ENCODE results near the gene STOML1. TPM values are rescaled to one million over a fixed set of nuclear protein-coding genes. Genes with fewer than 3 reads are reported as not detected.

STOML1 gene
- polyA plus RNA-seq, 3 donors = 3.8 to 5.1 (median 4.7) TPM

- no peaks in the 10 kb centered on the region for H3K9me3 ChIP-seq (replicated peaks in 1 of 2; ENCODE audit: control insufficient read depth in 1 of 2, insufficient read depth in 1 of 2, low read length in 2 of 2)
- H3K79me2 ChIP-seq (ENCODE audit: insufficient read depth, low read length) = no peaks in the 10 kb centered on the region
- no peak overlapping the region for H3K4me3 ChIP-seq (replicated peaks in 1 of 3; ENCODE audit: low read depth in 2 of 3, low read length in 3 of 3)
- peaks cover 18 to 29% (median 19%) of the 10 kb centered on the region in 3 donors for H3K27me3 Mint-ChIP-seq (ENCODE audit: low read depth in 3 of 3)
- no peak overlapping the region for H3K9ac ChIP-seq (ENCODE audit: insufficient read depth, low read length, poor library complexity, severe bottlenecking)
- no peak overlapping the region for H3K4me3 Mint-ChIP-seq
- DNase-seq = no peak
- TF ChIP-seq CTCF (IDR thresholded peaks at IDR 0.05) = no peak
- H3K36me3 ChIP-seq (replicated peaks in 1 of 2; ENCODE audit: control insufficient read depth in 1 of 2, insufficient read depth in 2 of 2, low read length in 2 of 2) = no peaks in the 10 kb centered on the region
- peaks cover 28% of the 10 kb centered on the region for H3K4me1 Mint-ChIP-seq
- H3K27ac ChIP-seq (ENCODE audit: low read depth in 1 of 2, low read length in 2 of 2) = no peak overlapping the region
- H3K4me2 ChIP-seq (replicated peaks; ENCODE audit: extremely low read depth, low read length, poor library complexity, severe bottlenecking) = no peak overlapping the region
- H3K36me3 Mint-ChIP-seq = no peaks in the 10 kb centered on the region
- H3K27ac Mint-ChIP-seq = no peak overlapping the region
- intact Hi-C loops (cut with micrococcal nuclease) = no loop called here
- no peaks in the 10 kb centered on the region for H4K20me1 ChIP-seq (ENCODE audit: insufficient read depth, low read length)
- 82% methylated on average over 3 of the region's 6 CpGs for WGBS (ENCODE audit: insufficient coverage)
- no peak overlapping the region for H2AFZ ChIP-seq (ENCODE audit: insufficient read depth, low read depth, low read length, poor library complexity, severe bottlenecking)
- H3K9me3 Mint-ChIP-seq = no peaks in the 10 kb centered on the region
- H3K27me3 ChIP-seq (ENCODE audit: control insufficient read depth in 2 of 2, insufficient read depth in 2 of 2, low read length in 2 of 2) = no peaks in the 10 kb centered on the region
- peaks cover 8 to 10% of the 10 kb centered on the region in 2 donors for H3K4me1 ChIP-seq (ENCODE audit: control insufficient read depth in 1 of 2, insufficient read depth in 2 of 2, low read length in 2 of 2)
These were observed 32.3 kb downstream of the STOML1 start for GRCh38 chr15:73959801-73960200.

DNA sequence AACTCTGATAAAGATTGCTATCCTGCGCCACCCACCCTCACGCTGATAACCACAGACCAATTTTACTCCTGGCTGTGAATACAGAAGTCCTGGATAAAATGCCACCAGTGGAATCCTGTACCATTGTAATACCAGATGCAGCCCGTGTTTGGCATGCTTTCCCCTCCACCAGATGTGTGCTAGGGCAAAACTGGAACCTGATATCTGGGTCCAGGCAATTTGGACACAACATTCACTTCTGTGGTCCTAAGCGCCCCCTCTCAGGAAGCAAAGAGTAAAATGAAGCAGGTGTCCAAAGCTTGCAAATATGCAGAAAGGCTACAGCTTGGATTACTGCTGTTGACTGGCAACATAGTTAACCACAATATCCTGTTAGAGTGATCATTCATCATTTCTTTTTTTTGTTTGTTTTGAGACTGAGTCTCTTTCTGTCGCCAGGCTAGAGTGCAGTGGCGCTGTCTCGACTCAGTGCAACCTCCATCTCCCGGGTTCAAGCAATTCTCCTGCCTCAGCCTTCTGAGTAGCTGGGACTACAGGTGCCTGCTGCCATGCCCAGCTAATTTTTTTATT lies 33.0 kb downstream of the STOML1 start:
- peaks cover 19 to 29% (median 21%) of the 10 kb centered on the region in 3 donors for H3K27me3 Mint-ChIP-seq (ENCODE audit: low read depth in 3 of 3)
- Histone ChIP-seq H4K20me1 (ENCODE audit: insufficient read depth, low read length) (no peaks in the 10 kb centered on the region), H3K4me1 (ENCODE audit: control insufficient read depth in 1 of 2, insufficient read depth in 2 of 2, low read length in 2 of 2) (peaks cover 6 to 9% of the 10 kb centered on the region in 2 donors), H3K4me3 (replicated peaks in 1 of 3; ENCODE audit: low read depth in 2 of 3, low read length in 3 of 3) (no peak overlapping the region), H3K9me3 (replicated peaks in 1 of 2; ENCODE audit: control insufficient read depth in 1 of 2, insufficient read depth in 1 of 2, low read length in 2 of 2) (no peaks in the 10 kb centered on the region), H3K27ac (ENCODE audit: low read depth in 1 of 2, low read length in 2 of 2) (no peak overlapping the region), H2AFZ (ENCODE audit: insufficient read depth, low read depth, low read length, poor library complexity, severe bottlenecking) (no peak overlapping the region), H3K4me2 (replicated peaks; ENCODE audit: extremely low read depth, low read length, poor library complexity, severe bottlenecking) (no peak overlapping the region), H3K9ac (ENCODE audit: insufficient read depth, low read length, poor library complexity, severe bottlenecking) (no peak overlapping the region), H3K36me3 (replicated peaks in 1 of 2; ENCODE audit: control insufficient read depth in 1 of 2, insufficient read depth in 2 of 2, low read length in 2 of 2) (no peaks in the 10 kb centered on the region), H3K79me2 (ENCODE audit: insufficient read depth, low read length) (no peaks in the 10 kb centered on the region), H3K27me3 (ENCODE audit: control insufficient read depth in 2 of 2, insufficient read depth in 2 of 2, low read length in 2 of 2) (no peaks in the 10 kb centered on the region)
- no peaks in the 10 kb centered on the region for H3K9me3 Mint-ChIP-seq
- DNase-seq = no peak
- intact Hi-C loops (cut with micrococcal nuclease) = no loop called here
- WGBS (ENCODE audit: insufficient coverage) = 0% methylated on average over 4 of the region's 8 CpGs
- H3K27ac Mint-ChIP-seq = no peak overlapping the region
- H3K4me3 Mint-ChIP-seq = no peak overlapping the region
- TF ChIP-seq CTCF (IDR thresholded peaks at IDR 0.05) = no peak
- H3K4me1 Mint-ChIP-seq = peaks cover 27% of the 10 kb centered on the region
- H3K36me3 Mint-ChIP-seq = no peaks in the 10 kb centered on the region
